HepG2 (cell line): Measurements from ENCODE around the gene DAB2IP. TPM values are rescaled to one million over a fixed set of nuclear protein-coding genes. Genes with fewer than 3 reads are reported as not detected.

Source experiments
- ATAC-seq: fragments of 200-7000 bp; cut with Tn5 transposase; 3 replicates; pipeline ENCODE4 v1.9.1; 2020; ENCODE audit warnings: mild to moderate bottlenecking, moderate library complexity
- BruUV-seq: library from RNA; stranded (reverse); fragments of 400-500 nt; replicated peaks from 2 replicates; lab custom pipeline; 2021; lab: Mats Ljungman, UMichigan
- CTCF ChIA-PET: fragments of 300-600 bp; formaldehyde crosslinking; extraction: SDS; loops from one replicate; lab custom pipeline; 2021; ENCODE audit warnings: low total read pairs, inconsistent platforms, low intra/inter-chr PET ratio; lab: Yijun Ruan, JAX
- POLR2A ChIA-PET: fragments of 350-600 bp; sonication (Branson Sonifier 250); formaldehyde crosslinking; loops from one replicate; lab custom pipeline; 2020; ENCODE audit warnings: antibody characterized with exemption, inconsistent platforms; lab: Yijun Ruan, JAX
- DNase-seq: peaks from one replicate; pipeline ENCODE4 v3.0.0-alpha.2; 2015; ENCODE audit warnings: low spot score
- FAIRE-seq: peaks from 3 replicates; lab custom pipeline; 2011; peaks lifted over from hg19 to GRCh38; lab: Jason Lieb, UNC
- H2AFZ ChIP-seq: one replicate; pipeline ENCODE4 v1.6.1; 2011; ENCODE audit warnings: low read length, inconsistent platforms
- H3K27ac ChIP-seq: fragments of 300-600 bp; 3 replicates; pipeline ENCODE4 v1.8.0; 2011; ENCODE audit warnings: mixed run types, mild to moderate bottlenecking, mixed read lengths, low read length, inconsistent platforms; ENCODE audit not compliant: insufficient read depth; ENCODE audit errors: extremely low read length
- H3K27me3 ChIP-seq, 2 experiments: fragments of 200-600 bp in 1 of 2; 2 replicates in 1 of 2; 3 replicates in 1 of 2; pipeline versions ENCODE4 v1.6.0 to v1.8.0; 2011; ENCODE audit warnings: low read length in 2 of 2, mild to moderate bottlenecking in 2 of 2, moderate library complexity in 2 of 2, inconsistent platforms in 1 of 2; ENCODE audit not compliant: insufficient read depth in 2 of 2, control insufficient read depth in 1 of 2
- H3K36me3 ChIP-seq, 2 experiments: fragments of 200-600 bp in 1 of 2; replicated peaks in 1 of 2; 2 replicates in 1 of 2; 3 replicates in 1 of 2; pipeline versions ENCODE4 v1.5.1 to v1.8.0; 2011; ENCODE audit warnings: low read length in 2 of 2, inconsistent platforms in 1 of 2; ENCODE audit not compliant: insufficient read depth in 2 of 2, control insufficient read depth in 1 of 2
- H3K4me1 ChIP-seq: 2 replicates; pipeline ENCODE4 v1.5.1; 2012; ENCODE audit warnings: low read length, inconsistent platforms; ENCODE audit not compliant: insufficient read depth
- H3K4me2 ChIP-seq: 2 replicates; pipeline ENCODE4 v1.6.0; 2011; ENCODE audit warnings: low read depth, low read length, inconsistent platforms
- H3K4me3 ChIP-seq, 3 experiments: fragments of 200-600 bp in 1 of 3; sonication (generic), shearing (Covaris generic) in 1 of 3; replicated peaks in 1 of 3; 2 replicates each; pipeline ENCODE4 v1.5.1; 2011 to 2016; ENCODE audit warnings: low read length in 3 of 3, inconsistent platforms in 2 of 3, low read depth in 2 of 3, mild to moderate bottlenecking in 2 of 3, control low read depth in 1 of 3, mixed read lengths in 1 of 3; ENCODE audit not compliant: insufficient read depth in 1 of 3
- H3K79me2 ChIP-seq: one replicate; pipeline ENCODE4 v1.6.1; 2011; ENCODE audit warnings: low read length, inconsistent platforms; ENCODE audit not compliant: insufficient read depth
- H3K9ac ChIP-seq: 2 replicates; pipeline ENCODE4 v1.6.0; 2011; ENCODE audit warnings: mild to moderate bottlenecking, low read depth, low read length, inconsistent platforms; ENCODE audit not compliant: insufficient read depth
- H3K9me3 ChIP-seq: 2 replicates; pipeline ENCODE4 v1.5.1; 2012; ENCODE audit warnings: mild to moderate bottlenecking, low read length
- H4K20me1 ChIP-seq: 2 replicates; pipeline ENCODE4 v1.6.0; 2011; ENCODE audit warnings: inconsistent platforms, mild to moderate bottlenecking, low read length, moderate library complexity; ENCODE audit not compliant: insufficient read depth
- ATM ChIP-seq: fragments of 450-650 bp; IDR thresholded peaks from 2 replicates; pipeline ENCODE4 v1.7.1; 2017; ENCODE audit warnings: mild to moderate bottlenecking, borderline replicate concordance
- CREB1 ChIP-seq, 2 experiments: fragments of 450-650 bp in 1 of 2; IDR thresholded peaks; 2 replicates each; pipeline ENCODE4 v1.6.1; 2016 to 2017; ENCODE audit warnings: control low read depth in 1 of 2, mild to moderate bottlenecking in 1 of 2, missing compliant biosample characterization in 1 of 2, missing genetic modification characterization in 1 of 2
- HNF4G ChIP-seq, 2 experiments: sonication (generic) in 1 of 2; formaldehyde crosslinking in 1 of 2; IDR thresholded peaks; 2 replicates each; pipeline versions ENCODE4 v1.4.0 to v1.6.1; 2011 to 2020; ENCODE audit warnings: borderline replicate concordance in 2 of 2, low read depth in 2 of 2, mild to moderate bottlenecking in 2 of 2, low read length in 1 of 2, missing genetic modification reagents in 1 of 2, moderate library complexity in 1 of 2
- MAFG ChIP-seq: sonication (generic); formaldehyde crosslinking; IDR thresholded peaks from 2 replicates; pipeline ENCODE4 v1.5.1; 2020; ENCODE audit warnings: mild to moderate bottlenecking, missing genetic modification reagents
- ZNF451 ChIP-seq: sonication (generic); formaldehyde crosslinking; IDR thresholded peaks from 2 replicates; pipeline ENCODE4 v1.5.0; 2020; ENCODE audit warnings: mild to moderate bottlenecking, missing genetic modification reagents
- ZNF761 ChIP-seq: sonication (generic); formaldehyde crosslinking; conservative IDR thresholded peaks from 2 replicates; pipeline ENCODE4 v1.4.0; 2020; ENCODE audit warnings: mild to moderate bottlenecking, missing genetic modification reagents
- ZNF766 ChIP-seq: sonication (generic); formaldehyde crosslinking; IDR thresholded peaks from 2 replicates; pipeline ENCODE4 v1.5.0; 2020; ENCODE audit warnings: missing genetic modification reagents, borderline replicate concordance
- WGBS: methylation state at CpG from one replicate; pipeline ENCODE4 v1.1.6; 2017; ENCODE audit warnings: low lambda C conversion rate; 5-methylcytosine and 5-hydroxymethylcytosine counted together
- in situ Hi-C: cut with HindIII; loops from 2 replicates; pipeline ENCODE4 v1.10.0; 2017; ENCODE audit warnings: low pct_unique_long_range_greater_than_20kb; ENCODE audit not compliant: extremely low pct_ligation_motif_present
- intact Hi-C: fragments of 100-400 bp; cut with micrococcal nuclease; formaldehyde crosslinking; loops from one replicate; pipeline ENCODE4 v1.10.0; 2022; ENCODE audit not compliant: unreplicated experiment
- polyA plus RNA-seq, 8 experiments: library from polyadenylated mRNA; depleted of rRNA in 3 of 8; stranded (reverse) in 7 of 8; unstranded in 1 of 8; fragments of >200 nt; fragmentation: Illumina TruSeq in 4 of 8; extraction: Trizol in 4 of 8; gene quantifications; 2 replicates each; pipeline versions ENCODE4 v1.2.1 to v1.2.3, GENCODE V29; 2011 to 2016; ENCODE audit warnings: low read depth in 4 of 8, missing spikeins in 1 of 8, mixed read lengths in 1 of 8; ENCODE audit not compliant: insufficient read depth in 1 of 8
- total RNA-seq, 5 experiments: library from RNA; depleted of rRNA; stranded (reverse); fragments of >200 nt; fragmentation: Illumina TruSeq; extraction: Trizol; gene quantifications; 2 replicates each; pipeline ENCODE4 v1.2.3, GENCODE V29; 2016; ENCODE audit warnings: low read depth in 1 of 5

DAB2IP gene
- total and polyA plus RNA-seq, 2 of the 13 experiments (the other 11 are each of a cell fraction or from before 2014, with no cell fraction given), result 25.3 to 37.9 TPM

GRCh38 chr9:121706149-121706750 lies 54.8 kb downstream of the DAB2IP start:
- H3K27ac ChIP-seq, result no peak overlapping the region
- no peak overlapping the region for H3K4me3 ChIP-seq
- no peaks in the 10 kb centered on the region for H3K79me2 ChIP-seq
- TF ChIP-seq ZNF451, result no peak
- no peak for TF ChIP-seq ZNF766 (CRISPR knock-in tag)
- no peak for TF ChIP-seq CREB1 (IDR thresholded peaks at IDR 0.05)
- TF ChIP-seq CREB1 (CRISPR knock-in tag; IDR thresholded peaks at IDR 0.05), result no peak
- no peak for TF ChIP-seq HNF4G (IDR thresholded peaks at IDR 0.05; ENCODE audit: borderline replicate concordance, low read depth, low read length)
- no peak for TF ChIP-seq HNF4G (CRISPR knock-in tag; IDR thresholded peaks at IDR 0.05; ENCODE audit: borderline replicate concordance, low read depth)
- no peak for TF ChIP-seq ATM
- TF ChIP-seq MAFG (CRISPR knock-in tag), result no peak
- TF ChIP-seq ZNF761 (CRISPR knock-in tag), result no peak
- no peak overlapping the region for H2AFZ ChIP-seq
- H3K36me3 ChIP-seq, result no peaks in the 10 kb centered on the region
- no peak overlapping the region for H3K9ac ChIP-seq
- no peaks in the 10 kb centered on the region for H3K9me3 ChIP-seq
- WGBS, result 40% methylated on average over 3 of the region's 8 CpGs
- H4K20me1 ChIP-seq, result no peaks in the 10 kb centered on the region
- BruUV-seq, result no TSS peak
- ChIA-PET POLR2A (no interaction called here), CTCF (no interaction called here)
- no peaks in the 10 kb centered on the region for H3K4me1 ChIP-seq
- H3K27me3 ChIP-seq, result no peaks in the 10 kb centered on the region
- ATAC-seq (no peak), FAIRE-seq (no peak), DNase-seq (no peak)
- no peak overlapping the region for H3K4me2 ChIP-seq
- in situ Hi-C loops, result no loop called here
- intact Hi-C loops, result no loop called here
